A549 (cell line): Measurements from ENCODE around the gene SNAP91. TPM values are rescaled to one million over a fixed set of nuclear protein-coding genes. Genes with fewer than 3 reads are reported as not detected.

Experiments
- ATAC-seq, 2 experiments: fragments of 200-7000 bp in 1 of 2; fragments of >200 bp in 1 of 2; cut with Nextera tagmentation in 1 of 2; cut with Tn5 transposase in 1 of 2; 3 replicates each; pipeline versions ENCODE4 v1.8.0 to v1.9.1; 2018 to 2020; ENCODE audit warnings: mild to moderate bottlenecking in 1 of 2, moderate library complexity in 1 of 2
- CTCF ChIA-PET: fragments of 300-600 bp; sonication (Branson Sonifier 250); formaldehyde crosslinking; extraction: SDS; loops from one replicate; lab custom pipeline; 2021; ENCODE audit warnings: antibody characterized with exemption, inconsistent platforms; lab: Yijun Ruan, JAX
- POLR2A ChIA-PET: fragments of 350-600 bp; formaldehyde crosslinking; extraction: SDS; loops from one replicate; lab custom pipeline; 2021; ENCODE audit warnings: antibody characterized with exemption, inconsistent platforms; lab: Yijun Ruan, JAX
- DNase-seq, 2 experiments: peaks; one replicate each; pipeline versions ENCODE4 v3.0.0 to v3.0.0-alpha.2; 2011 to 2016; ENCODE audit warnings: low read depth in 1 of 2, low spot score in 1 of 2
- FAIRE-seq: peaks from 2 replicates; lab custom pipeline; 2011; peaks lifted over from hg19 to GRCh38; lab: Jason Lieb, UNC
- H3K27ac ChIP-seq, 2 experiments: fragments of >200 bp; sonication (Bioruptor Twin); formaldehyde crosslinking; 3 replicates each; pipeline ENCODE4 v1.5.1; 2016 to 2017
- H3K4me1 ChIP-seq: fragments of >200 bp; sonication (Bioruptor Twin); formaldehyde crosslinking; 3 replicates; pipeline ENCODE4 v1.6.1; 2016
- H3K4me2 ChIP-seq: fragments of >200 bp; sonication (Bioruptor Twin); formaldehyde crosslinking; 3 replicates; pipeline ENCODE4 v1.6.1; 2016
- H3K4me3 ChIP-seq: fragments of >200 bp; sonication (Bioruptor Twin); formaldehyde crosslinking; 3 replicates; pipeline ENCODE4 v1.5.1; 2016
- H3K9me3 ChIP-seq: fragments of >200 bp; sonication (Bioruptor Twin); formaldehyde crosslinking; 3 replicates; pipeline ENCODE4 v1.6.1; 2016
- BHLHE40 ChIP-seq: IDR thresholded peaks from 2 replicates; pipeline ENCODE4 v1.6.1; 2012; ENCODE audit warnings: low read depth, low read length, inconsistent platforms
- CEBPB ChIP-seq, 2 experiments: fragments of >200 bp in 1 of 2; sonication (Bioruptor Twin) in 1 of 2; formaldehyde crosslinking in 1 of 2; IDR thresholded peaks; 2 replicates each; pipeline ENCODE4 v1.6.1; 2012 to 2016
- CHD2 ChIP-seq: fragments of 150-350 bp; IDR thresholded peaks from 2 replicates; pipeline ENCODE4 v1.6.1; 2014; ENCODE audit warnings: low read length; ENCODE audit not compliant: partially characterized antibody
- CHD4 ChIP-seq: fragments of 200-600 bp; sonication (generic); IDR thresholded peaks from 2 replicates; pipeline ENCODE4 v1.6.1; 2016; ENCODE audit warnings: antibody characterized with exemption, mild to moderate bottlenecking, borderline replicate concordance
- CTCF ChIP-seq: fragments of >200 bp; sonication (Bioruptor Twin); formaldehyde crosslinking; IDR thresholded peaks from 3 replicates; pipeline ENCODE4 v1.5.1; 2016
- EHF ChIP-seq: fragments of 250-450 bp; sonication (Bioruptor Pico); IDR thresholded peaks from 2 replicates; pipeline ENCODE4 v1.5.0; 2020; ENCODE audit warnings: mild to moderate bottlenecking
- EP300 ChIP-seq, 2 experiments: fragments of >200 bp; sonication (Bioruptor Twin); formaldehyde crosslinking; IDR thresholded peaks; 2 replicates in 1 of 2; 3 replicates in 1 of 2; pipeline ENCODE4 v1.6.1; 2016 to 2017
- ESRRA ChIP-seq: fragments of 150-350 bp; IDR thresholded peaks from 2 replicates; pipeline ENCODE4 v1.6.1; 2014; ENCODE audit warnings: mild to moderate bottlenecking, low read length, borderline replicate concordance
- FOXS1 ChIP-seq: fragments of 250-450 bp; sonication (Bioruptor Pico); IDR thresholded peaks from 2 replicates; pipeline ENCODE4 v1.5.0; 2020; ENCODE audit warnings: mild to moderate bottlenecking, moderate library complexity
- HEYL ChIP-seq: fragments of 250-450 bp; sonication (Bioruptor Pico); IDR thresholded peaks from 2 replicates; pipeline ENCODE4 v1.8.0; 2021; ENCODE audit warnings: mild to moderate bottlenecking, moderate library complexity
- HOXB5 ChIP-seq: fragments of 250-450 bp; sonication (Bioruptor Pico); IDR thresholded peaks from 2 replicates; pipeline ENCODE4 v1.5.0; 2020; ENCODE audit warnings: mild to moderate bottlenecking, moderate library complexity
- JUN ChIP-seq, 2 experiments: fragments of >200 bp; sonication (Bioruptor Twin); formaldehyde crosslinking; IDR thresholded peaks; 2 replicates in 1 of 2; 3 replicates in 1 of 2; pipeline ENCODE4 v1.6.1; 2016 to 2017
- MAZ ChIP-seq: fragments of 150-350 bp; IDR thresholded peaks from 2 replicates; pipeline ENCODE4 v1.6.1; 2014; ENCODE audit warnings: antibody characterized with exemption, low read depth, low read length, borderline replicate concordance
- POLR2A ChIP-seq: IDR thresholded peaks from 2 replicates; pipeline ENCODE4 v1.6.1; 2012; ENCODE audit warnings: mild to moderate bottlenecking, low read length
- POLR2AphosphoS2 ChIP-seq: conservative IDR thresholded peaks from 2 replicates; pipeline ENCODE4 v1.6.1; 2012; ENCODE audit warnings: low read length, improper control_type of control experiment, inconsistent platforms
- RAD21 ChIP-seq, 2 experiments: fragments of >200 bp in 1 of 2; sonication (Bioruptor Twin) in 1 of 2; formaldehyde crosslinking in 1 of 2; IDR thresholded peaks in 1 of 2; conservative IDR thresholded peaks in 1 of 2; 2 replicates in 1 of 2; 3 replicates in 1 of 2; pipeline ENCODE4 v1.6.1; 2012 to 2018; ENCODE audit warnings: inconsistent platforms in 1 of 2
- REST ChIP-seq: fragments of 200-600 bp; sonication (generic); IDR thresholded peaks from 2 replicates; pipeline ENCODE4 v1.6.1; 2016; ENCODE audit warnings: antibody characterized with exemption, mild to moderate bottlenecking, moderate library complexity
- SMC3 ChIP-seq: fragments of >200 bp; sonication (Bioruptor Twin); formaldehyde crosslinking; IDR thresholded peaks from 3 replicates; pipeline ENCODE4 v1.6.1; 2018; ENCODE audit warnings: inconsistent platforms
- TFCP2L1 ChIP-seq: fragments of 250-450 bp; sonication (Bioruptor Pico); IDR thresholded peaks from 2 replicates; pipeline ENCODE4 v1.5.0; 2021; ENCODE audit warnings: mild to moderate bottlenecking
- ZC3H11A ChIP-seq: fragments of 450-650 bp; IDR thresholded peaks from 2 replicates; pipeline ENCODE4 v1.6.1; 2014; ENCODE audit warnings: antibody characterized with exemption, mild to moderate bottlenecking
- ZFP36 ChIP-seq: fragments of 450-650 bp; IDR thresholded peaks from 2 replicates; pipeline ENCODE4 v1.6.1; 2014; ENCODE audit warnings: borderline replicate concordance; ENCODE audit not compliant: partially characterized antibody
- ZNF302 ChIP-seq: fragments of 250-450 bp; sonication (Bioruptor Pico); IDR thresholded peaks from 2 replicates; pipeline ENCODE4 v1.9.0; 2021; ENCODE audit warnings: inconsistent platforms, mild to moderate bottlenecking, moderate library complexity
- ZSCAN20 ChIP-seq: fragments of 250-450 bp; sonication (Bioruptor Pico); IDR thresholded peaks from 2 replicates; pipeline ENCODE4 v1.8.0; 2022; ENCODE audit warnings: mild to moderate bottlenecking, moderate library complexity
- WGBS: methylation state at CpG from one replicate; pipeline ENCODE4 v1.1.6; 2017; ENCODE audit errors: missing lambda C conversion rate; 5-methylcytosine and 5-hydroxymethylcytosine counted together
- polyA plus RNA-seq, 4 experiments: library from polyadenylated mRNA; depleted of rRNA in 3 of 4; stranded (reverse); fragments of >200 nt; fragmentation: RNase III in 1 of 4; extraction: RNeasy Plus Mini Kit Qiagen cat#74134 plus additional on column Dnase treatment in 1 of 4; gene quantifications; 2 replicates in 3 of 4; 3 replicates in 1 of 4; pipeline ENCODE4 v1.2.3, GENCODE V29; 2011 to 2017
- TF ChIP-seq, protein P1 (sequence below): fragments of 450-650 bp; IDR thresholded peaks from 2 replicates; pipeline ENCODE4 v1.6.1; 2014; ENCODE audit warnings: antibody characterized with exemption
- TF ChIP-seq, protein P2 (sequence below): fragments of 250-450 bp; sonication (Bioruptor Pico); IDR thresholded peaks from 2 replicates; pipeline ENCODE4 v1.5.0; 2021; ENCODE audit warnings: mild to moderate bottlenecking, moderate library complexity, borderline replicate concordance
- TF ChIP-seq, protein P3 (sequence below): IDR thresholded peaks from 2 replicates; pipeline ENCODE4 v1.6.1; 2012

The SNAP91 gene
- polyA plus RNA-seq, 2 of the 4 experiments (the other 2 are of a cell fraction) = 0.13 to 0.39 TPM

DNA sequence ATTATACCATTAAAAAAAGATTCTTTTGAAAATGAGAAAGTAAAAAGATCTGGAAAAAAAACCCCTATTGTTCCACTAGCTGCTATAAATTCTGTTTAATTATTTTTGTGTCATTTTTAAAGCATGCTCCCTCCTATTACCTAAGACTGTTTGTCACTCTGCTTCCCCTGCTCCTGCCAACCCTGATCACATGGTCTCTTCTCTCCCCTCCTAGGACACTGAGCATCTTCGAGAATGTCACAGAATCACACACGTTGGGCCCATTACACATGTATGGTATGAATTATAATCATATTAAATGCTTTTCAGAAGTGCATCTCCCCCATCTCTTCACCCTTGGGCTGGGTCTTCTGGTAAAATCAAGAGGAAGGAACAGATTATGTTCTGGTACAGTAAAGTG lies 6.2 kb downstream of the SNAP91 start:
- H3K4me3 ChIP-seq = no peak overlapping the region
- POLR2A ChIA-PET = no interaction called here
- CTCF ChIA-PET = interaction anchor here (0.7 kb wide), 1 partner anchor 25 kb away, joined by 4 read pairs; no protein-coding TSS in a partner anchor

GRCh38 chr6:83702077-83702476 lies 6.8 kb downstream of the SNAP91 start:
- CTCF ChIA-PET = no interaction called here
- POLR2A ChIA-PET = no interaction called here
- H3K4me1 ChIP-seq = no peaks in the 10 kb centered on the region
- ATAC-seq = no peak
- no peak for TF ChIP-seq ZNF302 (CRISPR knock-in tag)
- no peak for TF ChIP-seq CHD4
- TF ChIP-seq HEYL = no peak
- no peak for TF ChIP-seq BHLHE40
- no peak for TF ChIP-seq HOXB5 (CRISPR knock-in tag)
- TF ChIP-seq POLR2A = no peak
- TF ChIP-seq, protein P1, sequence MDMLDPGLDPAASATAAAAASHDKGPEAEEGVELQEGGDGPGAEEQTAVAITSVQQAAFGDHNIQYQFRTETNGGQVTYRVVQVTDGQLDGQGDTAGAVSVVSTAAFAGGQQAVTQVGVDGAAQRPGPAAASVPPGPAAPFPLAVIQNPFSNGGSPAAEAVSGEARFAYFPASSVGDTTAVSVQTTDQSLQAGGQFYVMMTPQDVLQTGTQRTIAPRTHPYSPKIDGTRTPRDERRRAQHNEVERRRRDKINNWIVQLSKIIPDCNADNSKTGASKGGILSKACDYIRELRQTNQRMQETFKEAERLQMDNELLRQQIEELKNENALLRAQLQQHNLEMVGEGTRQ = no peak
- TF ChIP-seq EP300 (IDR thresholded peaks at IDR 0.05) = no peak
- no peak for TF ChIP-seq ZFP36
- TF ChIP-seq ESRRA = no peak
- TF ChIP-seq CHD2 = no peak
- TF ChIP-seq, protein P2, sequence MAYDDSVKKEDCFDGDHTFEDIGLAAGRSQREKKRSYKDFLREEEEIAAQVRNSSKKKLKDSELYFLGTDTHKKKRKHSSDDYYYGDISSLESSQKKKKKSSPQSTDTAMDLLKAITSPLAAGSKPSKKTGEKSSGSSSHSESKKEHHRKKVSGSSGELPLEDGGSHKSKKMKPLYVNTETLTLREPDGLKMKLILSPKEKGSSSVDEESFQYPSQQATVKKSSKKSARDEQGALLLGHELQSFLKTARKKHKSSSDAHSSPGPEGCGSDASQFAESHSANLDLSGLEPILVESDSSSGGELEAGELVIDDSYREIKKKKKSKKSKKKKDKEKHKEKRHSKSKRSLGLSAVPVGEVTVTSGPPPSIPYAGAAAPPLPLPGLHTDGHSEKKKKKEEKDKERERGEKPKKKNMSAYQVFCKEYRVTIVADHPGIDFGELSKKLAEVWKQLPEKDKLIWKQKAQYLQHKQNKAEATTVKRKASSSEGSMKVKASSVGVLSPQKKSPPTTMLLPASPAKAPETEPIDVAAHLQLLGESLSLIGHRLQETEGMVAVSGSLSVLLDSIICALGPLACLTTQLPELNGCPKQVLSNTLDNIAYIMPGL (CRISPR knock-in tag) = no peak
- no peak for TF ChIP-seq JUN (IDR thresholded peaks at IDR 0.05)
- no peak for TF ChIP-seq CTCF
- no peak for TF ChIP-seq RAD21 (conservative IDR thresholded peaks at IDR 0.05 in 1 of 2, IDR thresholded peaks at IDR 0.05 in 1 of 2)
- TF ChIP-seq EHF (CRISPR knock-in tag) = no peak
- TF ChIP-seq SMC3 = no peak
- WGBS = 5% methylated on average over 1 of the region's 1 CpG
- H3K9me3 ChIP-seq = no peaks in the 10 kb centered on the region
- H3K4me3 ChIP-seq = no peak overlapping the region
- no peak for FAIRE-seq
- H3K4me2 ChIP-seq = no peak overlapping the region
- no peak for DNase-seq
- H3K27ac ChIP-seq = no peak overlapping the region

More for the DNA sequence above, 6.2 kb downstream of the SNAP91 start:
- Histone ChIP-seq H3K4me1 (no peaks in the 10 kb centered on the region), H3K27ac (no peak overlapping the region), H3K4me2 (no peak overlapping the region)
- TF ChIP-seq FOXS1 (no peak), TFCP2L1 (CRISPR knock-in tag) (no peak), ZSCAN20 (CRISPR knock-in tag) (no peak), ZC3H11A (no peak), ZFP36 (no peak), CEBPB (IDR thresholded peaks at IDR 0.05) (no peak), MAZ (no peak), POLR2AphosphoS2 (no peak), REST (no peak)
- TF ChIP-seq, protein P3, sequence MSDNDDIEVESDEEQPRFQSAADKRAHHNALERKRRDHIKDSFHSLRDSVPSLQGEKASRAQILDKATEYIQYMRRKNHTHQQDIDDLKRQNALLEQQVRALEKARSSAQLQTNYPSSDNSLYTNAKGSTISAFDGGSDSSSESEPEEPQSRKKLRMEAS = no peak
- TF ChIP-seq, all 56 proteins: peak for 0
- FAIRE-seq (no peak), DNase-seq (no peak), ATAC-seq (no peak)
- WGBS = 20% methylated on average over 2 of the region's 2 CpGs
- no peaks in the 10 kb centered on the region for H3K9me3 ChIP-seq
